GM18870 (cell line): Measurements from ENCODE around the gene CAMK1D.
"Not testable (repeated sequence)": the region's sequence is repeated elsewhere in the genome, so short reads cannot be mapped to it uniquely, and the experiment has no call there.

ENCODE experiments used
- ATAC-seq: cut with Tn5 transposase; IDR thresholded peaks from one replicate; pipeline ENCODE4 v1.9.1; 2021; ENCODE audit warnings: moderate library complexity; ENCODE audit not compliant: unreplicated experiment

CAMK1D gene

DNA sequence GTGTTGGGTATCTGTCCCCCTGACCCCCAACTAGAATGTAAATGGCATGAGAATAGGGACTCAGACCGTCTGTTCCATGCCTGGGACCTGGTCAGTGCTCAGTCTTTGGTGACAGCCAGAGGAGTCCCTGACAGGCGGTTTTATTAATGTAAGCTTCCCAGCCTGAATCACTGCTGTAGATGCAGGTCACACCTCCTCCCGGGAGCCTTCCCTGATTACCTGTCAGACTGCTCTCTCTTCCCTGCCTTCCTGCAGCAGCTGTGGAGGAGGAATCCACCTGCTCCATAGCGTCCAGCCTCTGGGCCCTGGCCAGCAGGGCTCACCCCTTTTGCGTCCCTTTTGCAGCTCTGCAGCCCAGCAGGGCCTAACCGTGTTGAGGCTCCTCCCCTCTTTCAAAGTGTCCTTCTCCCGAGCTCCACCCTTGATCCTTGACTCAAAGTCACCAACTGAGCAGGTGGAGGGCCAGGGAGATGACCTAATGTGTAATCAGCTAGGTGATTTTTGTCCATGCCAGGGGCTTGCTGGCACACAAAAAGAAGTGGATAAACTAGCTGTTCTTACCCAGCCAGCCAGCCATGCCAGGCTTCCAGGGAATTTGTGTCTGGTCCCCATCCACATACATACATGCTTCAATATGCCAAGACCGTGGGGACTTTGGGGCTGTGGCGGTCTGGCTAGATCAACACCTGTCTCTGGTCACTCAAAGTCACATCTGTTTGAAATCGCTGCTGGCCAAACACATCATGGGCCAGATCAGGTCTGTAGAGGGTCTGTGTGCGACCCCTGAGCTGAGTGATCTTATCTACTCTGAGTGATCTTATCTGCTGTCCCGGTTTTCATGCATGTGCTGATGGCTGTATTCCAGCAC lies 457.1 kb downstream of the CAMK1D start:
- ATAC-seq, result no peak

DNA sequence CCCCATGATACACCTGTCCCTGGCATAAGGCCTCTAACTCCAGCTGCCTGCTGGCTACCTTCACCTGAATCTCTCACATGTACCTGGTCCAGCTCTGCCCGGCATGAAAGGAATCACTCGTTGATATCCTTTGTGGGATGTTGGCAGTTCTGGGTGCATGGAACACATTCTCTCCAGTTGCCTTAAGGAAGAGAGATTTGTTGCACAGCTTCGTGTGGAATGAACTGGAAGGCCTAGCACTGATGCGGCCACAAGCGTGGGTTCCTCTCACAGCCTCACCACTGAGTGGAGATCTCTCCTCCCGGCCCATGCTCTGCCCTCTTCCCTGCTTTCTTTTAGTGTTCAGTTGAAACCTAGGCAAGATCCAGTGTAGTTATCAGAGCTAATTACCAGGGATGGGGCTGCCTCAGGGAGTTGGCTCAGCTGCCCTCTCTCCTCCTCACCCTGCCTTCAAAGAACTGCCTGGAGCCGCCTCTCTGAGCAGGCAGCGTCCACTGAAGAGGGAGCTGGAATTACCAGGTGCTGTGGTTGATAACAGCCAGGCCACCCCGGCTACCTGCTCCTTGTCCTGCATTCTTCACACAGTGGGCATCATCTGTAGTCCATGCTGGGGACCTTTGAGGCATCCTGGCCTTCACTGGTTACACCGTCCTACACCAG lies 457.9 kb downstream of the CAMK1D start:
- no peak for ATAC-seq

DNA sequence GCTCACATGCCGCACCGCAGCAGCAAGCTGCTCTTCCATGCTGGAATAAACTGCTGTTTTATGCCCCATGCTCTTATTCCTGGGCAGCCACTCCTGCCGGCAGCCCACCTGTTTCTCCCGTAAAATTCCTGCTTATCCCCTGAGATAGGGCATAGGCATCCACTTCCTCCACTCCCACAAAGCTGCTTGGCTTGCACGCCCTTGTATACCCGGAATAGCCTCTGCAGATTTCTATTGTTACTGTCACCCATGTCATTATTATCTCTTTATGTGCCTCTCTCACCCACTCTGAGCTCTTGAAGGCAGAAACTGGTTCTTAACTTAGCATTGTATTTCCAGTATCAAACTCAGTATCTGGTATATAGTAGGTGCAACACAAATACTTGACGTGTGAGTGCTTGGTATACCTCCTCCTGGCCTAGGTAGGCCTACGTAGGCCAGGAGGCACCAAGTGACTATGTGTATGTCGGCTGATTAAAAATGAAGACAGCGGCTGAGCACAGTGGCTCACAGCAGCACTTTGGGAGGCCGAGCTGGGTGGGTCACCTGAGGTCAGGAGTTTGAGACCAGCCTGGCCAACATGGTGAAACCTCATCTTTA lies 458.8 kb downstream of the CAMK1D start:
- no peak for ATAC-seq

DNA sequence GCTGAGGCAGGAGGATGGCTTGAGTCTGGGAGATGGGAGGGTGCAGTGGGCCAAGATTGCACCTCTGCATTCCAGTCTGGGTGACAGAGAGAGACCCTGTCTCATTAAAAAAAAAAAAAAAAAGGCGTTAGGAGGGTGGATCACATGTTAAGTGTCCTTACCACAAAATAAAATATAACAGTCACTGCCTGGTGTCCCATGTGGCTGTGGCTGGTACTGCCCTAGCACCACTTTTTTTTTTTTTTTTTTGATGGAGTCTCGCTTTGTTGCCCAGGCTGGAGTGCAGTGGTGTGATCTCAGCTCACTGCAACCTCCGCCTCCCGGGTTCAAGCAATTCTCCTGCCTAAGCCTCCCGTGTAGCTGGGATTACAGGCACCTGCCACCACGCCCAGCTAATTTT lies 460.7 kb downstream of the CAMK1D start:
- not testable (repeated sequence) for ATAC-seq

DNA sequence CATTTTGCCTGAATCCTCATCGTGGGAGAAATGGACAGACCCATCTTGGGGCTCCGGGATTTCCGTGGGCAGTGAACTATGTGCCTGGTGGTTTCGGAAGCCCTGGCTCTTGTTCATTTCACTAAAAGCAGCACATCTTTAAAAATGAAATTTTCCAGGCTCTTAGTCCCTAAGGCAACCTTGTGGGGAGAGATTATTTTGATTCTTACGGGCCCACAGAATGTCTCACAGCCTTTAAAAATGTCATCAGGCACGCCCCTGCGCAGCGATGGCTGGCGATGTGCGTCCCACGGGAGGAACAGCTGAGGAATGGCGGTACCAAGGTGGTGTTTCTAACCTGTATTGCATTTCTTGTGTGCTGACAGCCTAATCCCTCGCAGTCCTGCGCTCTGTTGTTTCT lies 462.5 kb downstream of the CAMK1D start:
- no peak for ATAC-seq

DNA sequence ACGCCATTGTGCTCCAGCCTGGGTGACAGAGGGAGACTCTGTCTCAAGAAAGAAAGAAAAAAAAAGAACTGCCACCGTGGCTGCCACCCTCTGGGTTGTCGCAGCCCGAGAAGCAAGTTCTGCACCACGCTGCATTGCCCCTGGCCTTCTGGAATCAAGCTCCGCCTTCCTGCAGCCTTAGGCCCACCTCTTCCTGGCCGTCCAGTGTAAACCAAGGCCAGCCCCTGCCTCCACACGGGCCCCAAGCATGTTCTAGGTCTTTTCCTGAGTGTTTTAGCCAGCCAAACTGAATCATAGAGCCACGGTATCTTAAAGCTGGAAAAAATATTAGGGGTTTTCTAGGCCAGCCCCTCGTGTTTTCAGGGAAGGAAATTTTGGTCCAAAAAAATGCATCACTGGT lies 463.2 kb downstream of the CAMK1D start:
- ATAC-seq, result no peak

GRCh38 chr10:12814166-12814565 lies 464.8 kb downstream of the CAMK1D start:
- ATAC-seq, result no peak

- ATAC-seq, result no peak
These were observed 469.7 kb downstream of the CAMK1D start for GRCh38 chr10:12819071-12819470.

- ATAC-seq, result no peak
These were observed 470.3 kb downstream of the CAMK1D start for GRCh38 chr10:12819656-12820055.

- no peak for ATAC-seq
These were observed 473.0 kb downstream of the CAMK1D start for GRCh38 chr10:12822126-12822892.

DNA sequence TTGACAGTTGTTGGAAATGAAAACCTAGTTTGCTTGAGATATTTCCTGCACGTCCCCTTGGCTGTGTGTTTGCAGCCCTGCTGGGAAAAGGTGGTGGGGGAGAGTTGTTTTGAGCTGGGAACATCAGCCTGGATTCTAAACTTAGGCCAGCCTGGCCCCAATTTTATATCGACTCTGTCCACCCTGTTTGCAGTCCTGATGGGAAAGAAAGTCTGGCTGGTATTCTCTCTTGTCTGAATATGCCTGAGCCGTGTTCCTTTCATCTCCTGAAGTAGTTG lies 473.5 kb downstream of the CAMK1D start:
- ATAC-seq, result no peak

DNA sequence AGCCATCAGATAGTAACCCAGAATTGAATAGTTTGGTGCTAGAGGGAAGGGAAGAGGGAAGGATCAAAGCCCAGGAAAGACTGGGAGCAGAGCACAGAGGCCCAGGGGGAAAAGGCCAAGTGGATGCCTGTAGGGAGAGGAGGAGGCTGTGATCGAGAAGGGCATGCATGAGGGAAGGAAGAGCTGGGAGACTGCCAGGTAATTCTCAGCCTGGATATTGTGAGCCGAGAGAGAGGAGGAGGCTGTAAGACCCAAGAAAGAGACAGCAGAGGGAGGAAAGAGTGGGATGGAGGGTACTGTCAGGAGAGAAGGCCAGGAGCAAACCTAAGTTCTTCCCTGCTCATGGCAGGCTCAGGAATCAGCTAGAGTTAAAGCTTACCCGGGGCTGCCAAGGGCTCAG lies 474.0 kb downstream of the CAMK1D start:
- ATAC-seq, result no peak

- no peak for ATAC-seq
These were observed 476.0 kb downstream of the CAMK1D start for GRCh38 chr10:12825260-12825849.

DNA sequence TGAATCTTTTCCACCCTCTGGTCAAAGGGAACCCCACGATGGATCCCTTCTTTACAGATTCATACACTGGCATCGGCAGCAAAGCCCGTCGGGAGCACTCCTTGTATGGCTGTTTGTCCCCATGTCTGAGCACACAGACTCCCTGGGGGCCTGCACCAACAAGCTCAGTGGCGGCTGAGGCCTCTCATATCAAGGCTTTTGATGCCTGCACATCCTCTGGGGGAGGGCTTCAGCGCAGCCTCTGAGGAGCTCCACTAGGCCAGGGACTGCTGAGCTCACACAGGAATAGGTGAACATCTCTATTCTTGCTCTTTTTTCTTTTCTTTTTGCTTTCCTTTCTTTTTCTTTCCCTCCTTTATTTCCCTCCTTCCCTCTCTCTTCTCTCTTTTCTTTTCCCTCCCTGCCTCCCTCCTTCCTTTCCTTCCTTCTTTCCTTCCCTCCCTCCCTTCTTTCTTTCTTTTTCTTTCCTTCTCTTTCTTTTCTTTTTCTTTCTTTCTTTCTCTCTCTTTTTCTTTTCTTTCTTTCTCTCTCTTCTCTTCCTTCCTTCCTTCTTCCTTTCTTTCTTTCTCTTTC lies 477.5 kb downstream of the CAMK1D start:
- no peak for ATAC-seq

- no peak for ATAC-seq
These were observed 479.4 kb downstream of the CAMK1D start for GRCh38 chr10:12828736-12829135.

DNA sequence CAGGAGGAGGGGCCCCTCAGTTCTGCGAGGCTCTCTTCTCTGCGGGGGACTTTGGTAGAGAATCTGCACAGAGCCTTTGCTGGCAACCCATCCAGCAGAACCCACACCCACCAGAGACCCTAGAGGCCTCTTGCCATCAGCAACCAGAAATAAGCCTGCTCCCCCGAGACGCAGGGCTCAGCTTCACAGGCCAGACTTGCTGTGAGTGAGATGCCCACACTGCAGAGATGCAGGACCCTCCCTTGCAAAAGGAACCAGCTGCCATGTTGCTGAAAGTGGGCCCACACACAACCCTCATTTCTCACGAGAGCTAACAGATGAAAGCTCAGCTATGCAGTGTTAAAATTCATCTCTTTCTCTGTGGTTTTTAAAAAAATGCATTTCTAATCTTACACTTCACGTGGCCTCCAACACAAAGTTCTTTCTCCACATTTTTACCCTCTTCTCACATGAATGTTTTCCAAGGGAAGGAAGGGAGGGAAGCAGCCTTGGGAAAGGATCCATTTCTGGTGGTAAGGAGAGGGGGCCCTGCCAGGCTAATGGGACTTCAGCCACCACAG lies 480.6 kb downstream of the CAMK1D start:
- no peak for ATAC-seq

DNA sequence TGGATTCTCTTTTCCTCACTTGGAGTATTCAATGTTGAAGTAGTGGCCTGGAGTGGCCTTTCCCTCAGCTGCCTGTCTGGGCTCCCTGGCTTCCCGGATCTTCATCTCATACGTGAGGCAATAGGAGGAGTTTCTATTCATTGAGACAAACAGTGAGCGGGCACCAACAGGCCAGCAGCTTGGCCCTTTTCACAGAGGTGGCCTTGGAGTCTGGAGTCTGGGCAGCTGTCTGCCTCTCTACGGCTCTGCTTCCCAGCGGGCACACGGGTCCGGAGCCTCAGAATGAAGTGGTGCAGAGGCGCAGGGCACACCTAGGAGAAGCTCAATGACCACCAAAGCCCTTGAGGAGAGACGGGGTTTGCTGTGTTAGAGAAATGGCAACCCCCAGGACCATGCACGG lies 482.7 kb downstream of the CAMK1D start:
- ATAC-seq, result no peak

DNA sequence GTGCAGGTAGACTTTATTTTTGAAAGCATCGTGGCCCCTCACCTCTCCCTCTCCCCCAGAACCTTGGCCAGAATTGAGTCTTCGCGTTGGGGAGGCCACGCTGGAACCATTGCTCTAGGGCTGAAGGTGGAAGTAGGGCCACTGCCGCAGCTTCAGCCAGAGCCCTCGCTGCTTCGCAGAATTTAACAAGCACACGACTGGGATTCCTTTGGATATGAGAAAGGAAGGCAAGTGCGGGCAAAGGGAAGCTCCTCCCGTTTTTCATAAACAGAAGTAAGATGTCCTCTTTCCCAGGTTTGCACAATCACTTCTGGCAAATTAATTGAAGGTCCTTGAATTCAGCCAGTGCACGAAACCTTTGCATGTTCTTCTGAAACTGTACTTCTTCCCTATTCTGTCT lies 484.1 kb downstream of the CAMK1D start:
- no peak for ATAC-seq

GRCh38 chr10:12834116-12834665 lies 484.8 kb downstream of the CAMK1D start:
- ATAC-seq, result no peak

DNA sequence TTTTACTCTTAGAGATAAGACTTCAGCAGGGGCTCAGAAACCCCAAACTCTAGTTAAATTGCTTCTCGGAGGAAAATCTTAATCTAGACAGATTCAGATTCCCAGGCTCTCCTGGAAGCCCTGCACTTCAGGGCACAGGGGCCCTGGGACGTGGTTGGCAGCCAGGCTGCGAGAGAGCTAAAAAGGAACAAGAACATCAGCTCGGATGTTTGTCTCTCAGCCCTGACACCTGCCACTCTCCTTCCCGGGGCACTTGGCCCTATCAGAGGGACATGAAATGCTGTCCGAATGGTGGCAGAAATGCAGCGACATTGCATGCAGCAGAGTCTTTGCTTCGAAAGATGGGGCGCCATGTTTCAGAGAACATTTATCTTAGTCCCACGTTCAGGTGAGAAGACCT lies 485.4 kb downstream of the CAMK1D start:
- ATAC-seq, result no peak
